Measurements from ENCODE around the gene SMAD7.

The SMAD7 gene

DNA sequence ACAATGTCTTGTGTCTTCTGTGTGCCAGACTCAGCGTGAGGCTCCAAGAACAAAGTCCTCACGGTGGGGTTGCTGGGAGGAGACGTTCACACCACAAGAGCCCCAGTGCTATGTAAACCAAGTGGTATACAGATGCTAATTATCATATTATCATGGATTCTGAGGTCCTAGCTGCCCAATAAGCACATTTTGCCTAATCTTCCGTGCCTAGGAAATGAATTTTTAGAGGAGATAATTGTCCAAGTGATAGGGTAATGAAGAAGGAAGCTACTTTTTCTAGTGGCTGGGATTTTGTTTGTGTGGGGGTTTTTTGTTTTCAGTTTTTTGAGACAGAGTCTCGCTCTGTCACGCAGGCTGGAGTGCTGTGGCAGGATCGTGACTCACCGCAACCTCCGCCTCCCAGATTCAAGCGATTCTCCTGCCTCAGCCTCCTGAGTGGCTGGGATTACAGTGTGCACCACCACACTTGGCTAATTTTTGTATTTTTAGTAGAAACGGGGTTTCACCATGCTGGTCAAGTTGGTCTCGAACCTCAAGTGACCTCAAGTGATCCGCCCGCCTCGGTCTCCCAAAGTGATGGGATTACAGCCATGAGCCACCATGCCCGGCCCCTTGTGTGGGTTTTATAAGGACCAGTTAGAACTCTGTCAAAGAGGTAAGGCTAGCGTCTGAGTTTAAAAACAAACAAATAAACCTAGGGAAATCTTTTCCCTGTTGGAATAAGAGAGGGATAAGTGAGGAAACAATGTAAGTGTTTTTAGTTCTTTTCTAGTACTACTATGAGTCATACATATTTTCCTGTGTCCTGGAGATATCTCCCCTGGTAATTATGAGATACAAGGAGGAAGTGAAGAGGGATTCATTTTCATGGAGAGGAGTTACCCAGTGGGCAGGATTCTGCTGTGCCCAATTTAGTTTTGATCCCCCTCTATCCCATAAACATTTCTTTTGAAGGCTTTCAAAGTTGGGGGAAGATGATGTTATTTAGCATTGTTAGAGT lies 9.5 kb upstream of the SMAD7 start:
- DNase-seq (ENCODE audit: low spot score): no peak

DNA sequence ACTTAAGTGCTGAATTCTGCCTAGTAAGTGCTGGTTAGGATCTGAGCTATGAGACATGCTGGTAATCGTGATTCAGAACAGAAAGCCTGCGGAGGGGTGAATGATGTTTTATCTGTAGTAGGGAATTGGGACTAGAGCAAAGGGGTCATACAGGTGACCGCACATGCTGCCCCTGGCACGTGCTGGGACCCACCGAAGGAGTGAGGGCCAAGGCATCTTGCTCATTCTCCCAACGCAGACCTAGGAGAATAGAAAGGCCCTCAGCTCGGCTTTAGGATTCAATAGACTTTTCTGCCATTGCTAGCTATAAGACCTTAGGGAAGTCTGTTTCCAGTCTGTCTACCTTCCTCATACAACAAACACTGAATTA lies 8.8 kb upstream of the SMAD7 start:
- no peak for DNase-seq (ENCODE audit: low spot score)

DNA sequence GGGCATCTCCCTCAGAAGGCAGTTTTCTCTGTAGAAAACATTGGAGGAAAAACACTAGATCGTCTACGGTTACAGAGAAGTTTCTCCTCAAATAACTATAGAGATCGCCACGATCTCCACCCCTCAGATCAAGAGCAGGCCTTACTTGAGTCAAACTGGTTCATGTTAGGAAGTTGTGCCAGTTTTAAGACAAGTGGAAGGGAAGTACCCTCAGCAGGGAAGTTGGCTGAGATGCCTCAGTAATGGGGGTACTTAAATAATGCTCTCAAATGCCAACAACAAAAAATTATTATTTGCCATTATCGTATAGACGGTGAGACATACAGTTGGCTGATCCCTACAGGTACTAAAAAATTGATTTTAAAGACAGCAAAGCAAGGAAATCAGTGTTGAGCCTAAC lies 8.2 kb upstream of the SMAD7 start:
- DNase-seq (ENCODE audit: low spot score): no peak

DNA sequence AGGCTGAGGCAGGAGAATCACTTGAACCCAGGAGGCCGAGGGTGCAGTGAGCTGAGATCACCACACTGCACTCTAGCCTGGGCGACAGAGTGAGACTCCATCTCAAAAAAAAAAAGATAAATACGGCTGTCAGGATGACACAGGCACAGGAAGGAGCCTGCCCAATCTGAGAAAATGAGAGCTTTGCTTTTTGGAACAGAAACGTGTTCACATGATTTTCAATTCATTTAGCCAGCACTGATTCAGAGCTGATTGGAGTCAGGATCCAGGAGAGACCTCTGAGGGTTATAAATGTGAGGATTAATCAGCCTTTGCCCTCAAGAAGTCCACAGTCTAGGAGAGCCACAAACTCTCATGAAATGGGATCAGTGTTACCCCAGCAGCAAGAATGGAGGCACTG lies 6.9 kb upstream of the SMAD7 start:
- no peak for DNase-seq (ENCODE audit: low spot score)

DNA sequence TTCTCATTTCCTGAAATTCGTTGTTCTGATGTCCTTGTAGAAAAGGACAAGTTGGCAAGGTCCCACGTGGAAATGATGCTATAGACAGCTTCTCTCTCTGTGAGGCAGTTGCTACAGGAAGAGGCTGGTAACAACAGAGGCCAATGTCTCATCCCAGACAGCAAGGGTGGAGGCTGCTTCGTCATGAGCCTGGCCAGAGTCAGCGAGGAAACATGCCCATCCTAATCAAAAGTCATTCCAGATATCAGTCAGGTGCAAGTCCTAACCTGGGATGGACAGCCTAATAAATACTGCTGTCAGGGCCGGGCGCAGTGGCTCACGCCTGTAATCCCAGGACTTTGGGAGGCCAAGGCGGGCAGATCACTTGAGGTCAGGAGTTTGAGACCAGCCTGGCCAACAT lies 6.4 kb upstream of the SMAD7 start:
- no peak for DNase-seq (ENCODE audit: low spot score)

DNA sequence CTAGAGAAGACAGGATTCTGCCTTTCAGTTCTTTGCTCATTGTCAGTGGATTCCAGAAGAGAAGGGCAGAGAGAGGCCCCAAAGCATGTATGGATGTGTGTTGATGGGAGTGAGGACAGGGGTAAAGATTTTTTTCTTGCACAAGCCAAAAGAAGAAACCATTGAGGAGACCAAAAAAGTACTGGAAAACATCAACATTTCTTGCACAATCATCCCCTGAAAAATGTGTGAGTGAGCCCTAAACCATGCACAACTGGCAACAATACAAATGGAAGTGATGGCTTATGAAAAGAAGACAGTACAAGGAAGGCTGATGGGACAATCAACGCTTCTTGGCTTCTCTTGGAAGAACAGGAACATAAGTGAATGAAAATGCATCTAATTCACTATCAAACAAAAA lies 5.6 kb upstream of the SMAD7 start:
- DNase-seq (ENCODE audit: low spot score): no peak

DNA sequence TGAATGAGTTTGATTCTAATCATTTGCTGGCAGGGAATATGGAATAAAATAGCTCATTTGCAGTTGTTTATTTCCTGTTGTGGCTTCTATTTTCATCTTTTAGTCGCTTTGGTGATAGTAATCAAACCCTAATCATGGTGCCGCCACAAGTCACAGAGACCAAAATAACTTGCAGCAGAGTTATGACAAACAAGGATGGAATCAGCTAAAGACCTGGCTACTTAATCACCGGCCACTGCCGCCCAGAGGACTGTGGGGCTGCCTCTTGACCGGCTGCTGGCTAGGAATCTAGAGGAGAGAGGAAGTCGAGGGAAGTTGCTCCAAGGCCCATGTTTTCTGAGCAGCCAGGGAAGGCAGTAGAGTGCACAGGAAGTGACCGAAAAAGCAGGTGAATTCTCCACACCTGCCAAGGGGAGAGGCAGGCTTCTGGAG lies 5.1 kb upstream of the SMAD7 start:
- DNase-seq (ENCODE audit: low spot score): peak; percentile 94

DNA sequence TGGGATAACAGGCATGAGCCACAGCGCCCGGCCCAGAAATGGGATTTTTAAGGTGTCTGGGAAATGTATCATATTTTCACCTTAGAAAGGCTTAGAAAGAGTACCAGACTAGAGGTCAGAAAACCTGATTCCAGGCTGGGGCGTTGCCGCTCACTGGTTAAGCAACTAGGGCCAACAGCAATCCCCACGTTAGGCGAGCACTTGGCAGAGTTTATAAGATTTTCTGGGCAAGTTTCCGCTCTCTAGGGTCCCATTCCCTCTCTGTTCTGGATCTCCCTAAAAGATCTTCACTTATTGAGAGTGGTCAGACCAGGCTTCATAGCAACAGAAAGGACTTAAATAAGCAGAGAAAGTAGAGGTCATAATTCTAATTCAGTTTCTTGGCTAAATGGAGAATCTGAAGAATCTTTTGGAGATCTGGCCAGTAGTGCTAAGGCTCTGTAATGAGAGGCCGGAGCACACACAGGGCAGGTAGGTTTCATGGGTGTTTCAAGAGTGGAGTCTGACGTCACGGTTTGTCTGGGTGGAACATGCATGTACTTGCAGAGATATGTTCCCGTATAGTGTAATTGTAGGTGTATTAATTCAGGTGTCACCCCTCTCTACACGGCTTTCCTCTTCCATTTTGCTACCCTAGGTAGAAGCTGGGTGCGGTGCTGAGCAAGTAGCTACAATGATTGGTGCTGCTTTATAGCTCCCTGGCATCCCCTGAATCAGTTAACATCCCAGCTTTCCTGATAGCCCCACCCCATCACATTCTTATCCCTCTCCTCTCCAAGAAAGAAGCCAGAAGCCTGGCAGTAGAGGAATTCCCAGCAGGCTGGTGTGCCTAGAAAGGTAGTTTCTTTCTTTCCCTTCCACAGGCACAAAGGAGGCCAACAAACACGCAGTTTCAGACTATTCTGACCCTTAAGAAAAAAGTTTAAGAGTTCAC lies 4.4 kb upstream of the SMAD7 start:
- no peak for DNase-seq (ENCODE audit: low spot score)

DNA sequence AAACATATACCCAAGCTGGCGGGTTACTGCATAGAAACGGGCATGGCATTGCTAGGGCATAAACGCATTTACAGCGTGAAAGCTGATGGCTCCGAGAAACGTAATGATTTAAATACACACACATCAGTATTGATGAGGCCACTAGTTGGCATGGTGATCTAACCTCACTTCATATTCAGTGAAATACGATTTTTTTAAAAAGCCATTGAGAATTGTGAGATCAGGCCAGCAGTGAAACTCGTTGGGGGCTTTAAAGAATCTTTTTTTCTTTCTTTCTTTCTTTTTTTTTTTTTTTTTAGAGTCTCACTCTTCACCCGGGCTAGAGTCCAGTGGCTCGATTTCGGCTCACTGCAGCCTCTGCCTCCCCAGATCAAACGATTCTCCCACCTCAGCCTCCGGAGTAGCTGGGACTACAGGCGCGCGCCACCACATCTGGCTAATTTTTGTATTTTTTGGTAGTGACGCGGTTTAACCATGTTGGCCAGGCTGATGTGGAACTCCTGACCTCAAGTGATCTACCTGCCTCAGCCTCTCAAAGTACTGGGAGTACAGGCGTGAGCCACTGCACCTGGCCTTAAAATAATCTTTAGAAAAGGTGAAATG lies 2.4 kb upstream of the SMAD7 start:
- no peak for DNase-seq (ENCODE audit: low spot score)

DNA sequence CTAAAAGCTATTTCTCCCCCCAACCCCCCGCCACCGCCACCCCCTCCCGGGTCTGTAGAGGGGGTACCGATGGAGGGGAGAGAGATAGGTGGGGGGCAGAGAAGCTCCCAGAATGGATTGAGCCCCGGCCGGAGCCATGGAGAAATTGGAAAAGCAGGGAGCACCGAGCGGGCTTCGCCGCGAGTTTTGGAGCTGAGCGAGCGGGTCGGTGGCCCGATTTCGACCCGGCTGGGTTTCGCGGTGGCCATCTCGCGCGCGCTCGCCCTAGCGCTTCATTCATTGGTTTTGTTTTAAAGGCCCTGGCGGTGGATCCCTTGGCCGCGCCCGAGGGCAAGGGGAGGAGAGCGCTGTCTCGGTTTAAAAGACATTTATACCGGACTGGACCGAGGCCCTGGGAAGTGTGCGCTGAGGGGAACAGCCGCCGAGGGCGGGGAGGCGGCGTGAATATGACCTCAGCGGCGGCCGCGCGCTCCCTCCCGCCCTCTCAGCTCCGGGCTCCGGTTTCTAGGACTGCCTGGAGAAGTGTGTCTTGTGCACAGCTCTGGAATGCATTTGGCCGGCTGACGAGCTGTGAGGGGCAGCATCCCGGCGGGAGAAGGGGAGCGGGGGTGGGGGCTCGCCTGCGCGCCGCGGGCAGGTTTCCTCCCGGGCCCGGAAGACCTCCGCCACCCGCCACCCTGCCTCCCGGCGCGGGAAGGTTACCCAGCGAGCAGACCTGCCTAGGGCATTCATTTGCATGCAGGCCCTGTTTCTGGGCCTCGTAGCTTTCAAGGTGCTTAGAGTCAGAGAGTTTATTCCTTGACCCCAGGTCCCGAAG lies 1.7 kb upstream of the SMAD7 start:
- peak; percentile 85 for DNase-seq (ENCODE audit: low spot score)

DNA sequence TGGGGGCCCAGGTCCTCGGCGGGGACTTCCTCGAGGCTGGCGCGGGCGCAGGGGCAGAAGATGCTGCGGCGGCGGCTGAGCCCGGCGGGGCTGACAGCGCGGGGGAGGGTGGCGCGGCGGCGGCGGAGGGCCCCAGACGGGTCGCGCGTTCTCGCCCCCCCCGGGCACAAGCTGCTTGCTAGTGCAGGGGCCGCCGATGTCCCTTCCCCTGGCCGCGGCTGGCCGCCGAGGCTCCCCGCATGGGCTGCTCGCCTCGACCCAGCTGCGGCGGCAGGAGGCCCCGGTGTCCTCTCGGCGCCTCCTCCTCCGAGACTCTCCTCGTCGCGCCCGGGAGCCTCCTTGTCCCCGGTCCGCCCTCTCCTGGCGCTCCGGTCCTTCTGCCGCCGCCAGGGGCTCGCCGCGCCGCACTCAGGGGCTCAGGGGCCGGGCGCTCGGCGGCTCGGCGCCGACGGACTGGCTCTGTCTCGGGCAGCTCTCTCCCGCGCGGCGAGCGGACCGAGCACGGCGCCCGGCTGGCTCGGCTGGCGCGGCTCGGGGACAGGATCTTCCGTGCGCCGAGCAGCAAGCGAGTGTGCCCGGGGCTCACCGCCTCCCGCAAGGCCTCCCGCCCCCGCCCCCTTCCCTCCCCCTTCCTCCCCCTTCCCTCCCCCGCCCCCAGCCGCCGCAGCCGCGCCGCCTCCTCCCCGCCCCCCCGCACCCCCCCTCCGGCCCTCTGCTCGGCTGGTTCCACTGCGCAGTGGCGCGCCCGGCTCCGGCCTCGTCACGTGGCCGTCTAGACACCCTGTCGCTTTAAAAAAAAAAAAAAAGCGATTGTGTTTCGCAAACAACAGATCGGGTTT lies 902 bp upstream of the SMAD7 start:
- DNase-seq (ENCODE audit: low spot score): no peak

DNA sequence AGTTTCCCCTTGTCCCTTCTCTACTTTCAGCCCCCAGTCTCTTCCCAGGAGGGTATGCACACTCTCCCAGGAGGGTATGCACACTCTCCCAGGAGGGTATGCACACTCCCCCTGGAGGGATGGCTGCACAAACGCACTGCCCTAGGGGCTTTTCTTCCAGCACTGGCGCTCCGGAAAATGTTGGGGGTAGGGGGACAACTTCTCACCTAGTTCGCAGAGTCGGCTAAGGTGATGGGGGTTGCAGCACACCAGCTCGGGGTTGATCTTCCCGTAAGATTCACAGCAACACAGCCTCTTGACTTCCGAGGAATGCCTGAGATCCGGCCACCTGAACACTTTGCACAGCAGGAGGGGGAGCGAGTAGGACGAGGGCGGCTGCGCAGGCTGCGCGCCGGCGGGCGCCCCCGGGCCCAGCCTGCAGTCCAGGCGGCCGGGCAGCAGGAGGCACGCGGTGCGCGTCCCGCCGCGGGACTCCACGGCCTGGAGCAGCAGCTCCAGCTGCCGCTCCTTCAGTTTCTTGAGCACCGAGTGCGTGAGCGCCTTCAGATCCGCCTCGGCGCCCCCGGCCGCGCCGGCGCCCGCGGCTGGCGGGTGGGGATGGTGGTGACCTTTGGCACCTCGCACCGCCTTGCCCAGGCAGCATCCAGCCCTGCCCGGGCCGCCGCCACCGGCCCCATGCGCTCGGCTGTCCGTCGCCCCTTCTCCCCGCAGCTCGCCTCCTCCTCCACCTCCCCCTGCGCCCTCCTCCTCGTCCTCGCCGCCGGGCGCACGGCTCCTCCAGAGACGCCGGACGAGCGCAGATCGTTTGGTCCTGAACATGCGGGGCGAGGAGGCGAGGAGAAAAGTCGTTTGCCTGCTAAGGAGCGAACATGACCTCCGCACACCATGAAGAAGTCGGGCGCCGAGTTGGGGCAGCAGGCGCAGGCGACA lies 894 bp downstream of the SMAD7 start:
- no peak for DNase-seq (ENCODE audit: low spot score)

DNA sequence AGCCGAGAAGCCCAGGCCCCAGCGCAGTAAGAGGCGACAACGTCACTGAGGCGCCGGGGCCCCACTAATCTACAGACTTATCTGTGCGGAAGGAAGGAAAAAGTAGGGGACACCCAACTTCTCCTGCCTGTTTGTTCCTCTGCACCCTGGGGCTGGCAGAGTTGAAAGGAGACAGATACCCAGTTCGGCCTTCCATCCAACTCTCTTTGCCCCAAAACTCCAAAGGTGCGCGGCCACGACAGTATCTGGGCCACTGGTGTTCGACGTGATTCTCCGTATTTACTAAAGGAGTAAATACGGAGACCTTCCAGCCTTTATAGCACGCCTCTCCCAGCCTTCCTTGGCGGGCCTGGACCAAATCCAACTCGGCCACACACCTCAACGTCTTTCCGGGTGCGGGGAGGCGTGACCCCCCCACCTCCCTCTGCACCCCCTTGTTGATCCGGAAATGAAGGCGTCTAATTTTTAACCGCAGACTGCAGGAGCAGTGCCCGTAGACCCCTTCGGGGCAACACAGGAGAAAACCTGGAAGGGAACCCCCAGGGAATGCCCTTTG lies 1.6 kb downstream of the SMAD7 start:
- no peak for DNase-seq (ENCODE audit: low spot score)

DNA sequence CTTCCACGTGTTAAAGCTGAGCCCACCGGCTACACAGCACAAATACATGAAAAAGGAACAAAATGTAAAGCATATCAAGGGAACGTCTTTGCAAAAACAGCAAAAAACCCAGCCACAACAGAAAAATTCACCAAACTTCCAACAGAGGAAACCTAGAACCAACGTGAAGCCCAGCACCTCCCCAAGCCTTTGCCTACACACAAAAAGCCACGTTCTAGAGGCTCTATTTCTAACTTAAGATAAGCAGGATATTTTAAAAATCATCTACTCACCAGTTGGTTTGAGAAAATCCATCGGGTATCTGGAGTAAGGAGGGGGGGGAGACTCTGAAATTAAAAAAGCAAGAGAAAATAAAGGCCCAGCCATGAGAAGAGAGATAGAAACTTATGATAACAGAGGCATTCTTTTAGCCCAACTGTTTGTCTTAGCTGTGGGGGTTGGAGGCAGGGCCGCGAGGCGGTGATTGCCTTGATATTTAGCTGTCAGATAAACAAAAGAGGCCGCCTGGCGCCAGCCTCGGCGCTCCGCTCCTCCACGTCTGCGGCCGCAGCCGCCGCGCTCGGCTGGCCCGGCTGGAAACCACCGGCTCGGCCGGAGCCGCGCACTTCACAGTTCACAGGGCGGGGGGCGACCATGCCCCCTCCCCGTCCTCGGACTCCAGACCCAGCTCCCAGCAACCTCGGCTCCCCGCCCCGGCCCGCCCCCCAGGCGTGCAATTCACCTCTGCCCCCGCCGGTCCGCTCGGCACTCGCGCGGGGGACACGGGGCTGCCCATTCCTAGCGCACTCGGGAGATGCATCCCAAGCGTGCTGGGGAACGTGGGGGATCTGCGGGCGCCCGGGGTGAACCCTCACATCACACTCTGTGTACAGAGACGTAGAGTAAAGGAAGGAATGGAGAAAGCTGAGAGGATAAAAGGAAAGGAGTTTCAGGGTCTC lies 2.4 kb downstream of the SMAD7 start:
- DNase-seq (ENCODE audit: low spot score): no peak

DNA sequence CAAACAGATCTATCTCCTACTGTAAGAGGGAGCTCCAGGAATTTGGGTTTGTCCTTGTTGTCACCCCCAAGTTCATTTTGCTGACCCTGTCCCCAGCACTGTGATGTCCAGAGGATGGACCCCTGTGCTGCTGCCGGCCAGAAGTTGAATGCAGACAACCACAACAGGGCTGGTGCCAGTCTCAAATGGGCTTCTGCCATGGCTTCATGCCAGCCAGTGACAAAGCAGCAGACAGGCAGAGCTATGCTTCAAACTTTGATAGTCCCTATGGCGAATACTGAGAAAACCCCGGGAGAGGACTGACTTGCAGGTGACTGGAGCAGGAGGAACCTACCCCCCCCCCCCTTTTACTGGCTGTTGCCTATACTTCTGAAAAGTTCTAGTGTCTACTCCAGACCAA lies 3.2 kb downstream of the SMAD7 start:
- no peak for DNase-seq (ENCODE audit: low spot score)

DNA sequence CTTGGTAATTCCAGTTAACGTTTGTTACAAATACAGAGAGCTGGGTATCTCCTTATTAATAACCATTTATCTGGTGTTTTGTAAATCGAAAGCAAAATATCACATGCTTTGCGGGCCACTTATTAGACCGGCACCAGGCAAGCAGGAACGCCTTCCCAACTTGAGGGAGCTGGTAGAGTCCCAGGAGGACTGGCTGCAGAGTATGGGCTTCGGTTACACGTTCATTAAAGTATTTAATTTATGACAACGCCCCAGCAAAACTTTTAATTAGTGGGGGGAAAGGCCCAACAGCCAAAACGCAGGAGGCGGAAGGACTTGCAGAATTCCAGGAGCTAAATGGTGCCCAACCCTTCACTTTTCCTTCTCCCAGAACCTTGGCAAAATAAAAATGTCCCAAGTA lies 3.7 kb downstream of the SMAD7 start:
- DNase-seq (ENCODE audit: low spot score): no peak

DNA sequence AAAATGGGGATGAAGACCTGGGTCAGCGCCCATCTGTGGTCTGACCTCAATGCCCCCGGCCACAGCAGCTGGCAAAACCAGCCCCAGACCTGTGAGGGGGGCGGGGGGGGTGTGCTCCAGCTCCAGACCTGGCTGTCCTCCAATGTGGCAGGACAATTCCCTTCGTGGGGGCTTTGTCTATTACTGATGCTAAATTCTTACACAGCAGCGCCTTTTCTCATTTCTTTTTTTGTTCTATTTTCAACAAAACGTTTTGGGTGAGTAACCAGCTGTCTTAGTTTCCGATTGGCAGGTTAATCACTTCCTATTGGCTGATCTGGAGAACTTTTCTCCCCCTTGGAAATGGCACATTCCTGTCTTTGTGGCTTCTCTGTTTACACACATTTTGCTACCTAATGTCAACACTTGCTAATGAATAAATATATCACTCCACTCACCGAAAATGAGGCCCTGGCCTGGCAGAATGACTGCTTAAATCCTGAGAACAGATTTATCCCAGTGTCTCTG lies 4.4 kb downstream of the SMAD7 start:
- no peak for DNase-seq (ENCODE audit: low spot score)

DNA sequence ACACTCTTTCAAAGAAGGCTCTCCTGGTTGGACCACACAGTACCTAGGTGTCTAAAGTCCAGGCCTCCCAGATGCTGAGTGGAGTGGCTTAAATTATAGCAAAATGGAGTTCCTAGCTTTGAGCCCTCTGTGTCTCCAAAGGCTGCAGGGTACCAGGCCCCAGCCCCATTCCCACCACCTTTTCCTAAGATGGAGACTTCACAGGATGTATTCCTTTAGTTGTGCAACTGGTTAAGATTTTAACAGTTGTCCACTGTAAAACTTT lies 4.9 kb downstream of the SMAD7 start:
- no peak for DNase-seq (ENCODE audit: low spot score)

Data from kidney capillary endothelial cell (primary cell).